HG02852 (cell line): ENCODE results near the gene RBPMS2.
"Not testable (repeated sequence)": the region's sequence is repeated elsewhere in the genome, so short reads cannot be mapped to it uniquely, and the experiment has no call there.

ENCODE experiments used
- ATAC-seq: cut with Tn5 transposase; IDR thresholded peaks from one replicate; pipeline ENCODE4 v1.9.1; 2021; ENCODE audit warnings: mild to moderate bottlenecking, moderate library complexity; ENCODE audit not compliant: unreplicated experiment

The RBPMS2 gene

GRCh38 chr15:64755427-64755940 is 19.9 kb downstream of the RBPMS2 start:
- no peak for ATAC-seq

- no peak for ATAC-seq
These were observed 20.5 kb downstream of the RBPMS2 start for GRCh38 chr15:64754663-64755426.

GRCh38 chr15:64753480-64754185 is 21.8 kb downstream of the RBPMS2 start:
- ATAC-seq = no peak

- ATAC-seq = no peak
These were observed 23.9 kb downstream of the RBPMS2 start for GRCh38 chr15:64751464-64751863.

GRCh38 chr15:64749999-64750657 is 25.3 kb downstream of the RBPMS2 start:
- ATAC-seq = no peak

- no peak for ATAC-seq
These were observed 26.2 kb downstream of the RBPMS2 start for GRCh38 chr15:64749167-64749566.

- ATAC-seq = no peak
These were observed 27.1 kb downstream of the RBPMS2 start for GRCh38 chr15:64748251-64748650.

- ATAC-seq = no peak
These were observed 27.8 kb downstream of the RBPMS2 start for GRCh38 chr15:64747578-64747977.

GRCh38 chr15:64746921-64747320 is 28.5 kb downstream of the RBPMS2 start:
- ATAC-seq = no peak

- no peak for ATAC-seq
These were observed 29.0 kb downstream of the RBPMS2 start for GRCh38 chr15:64746356-64746755.

- no peak for ATAC-seq
These were observed 31.7 kb downstream of the RBPMS2 start for GRCh38 chr15:64743691-64744090.

GRCh38 chr15:64742921-64743320 is 32.5 kb downstream of the RBPMS2 start:
- no peak for ATAC-seq

GRCh38 chr15:64742385-64742784 is 33.0 kb downstream of the RBPMS2 start:
- ATAC-seq = no peak

- ATAC-seq = not testable (repeated sequence)
These were observed 33.7 kb downstream of the RBPMS2 start for GRCh38 chr15:64741708-64742107.

- ATAC-seq = no peak
These were observed 34.8 kb downstream of the RBPMS2 start for GRCh38 chr15:64740311-64741170.

GRCh38 chr15:64739577-64740143 is 35.7 kb downstream of the RBPMS2 start:
- no peak for ATAC-seq

GRCh38 chr15:64739156-64739555 is 36.2 kb downstream of the RBPMS2 start:
- no peak for ATAC-seq

GRCh38 chr15:64738226-64739095 is 36.9 kb downstream of the RBPMS2 start:
- no peak for ATAC-seq

- ATAC-seq = no peak
These were observed 43.1 kb downstream of the RBPMS2 start for GRCh38 chr15:64732156-64732860.
